Thoracic aorta (tissue), 2 donors: ENCODE data around the gene SOX9. TPM values are rescaled to one million over a fixed set of nuclear protein-coding genes. Genes with fewer than 3 reads are reported as not detected.

ENCODE experiments used
- ATAC-seq: fragments of 150-250 bp; one replicate; pipeline ENCODE4 v1.8.0; 2017; ENCODE audit warnings: low read depth; ENCODE audit not compliant: insufficient number of reproducible peaks, low FRiP score
- DNase-seq: peaks from one replicate; pipeline ENCODE4 v3.0.0-alpha.2; 2020; ENCODE audit warnings: low spot score
- H3K27ac ChIP-seq, 2 donors: fragments of 200-600 bp; sonication (generic); 1 replicate in 1 of 2; 2 replicates in 1 of 2; pipeline ENCODE4 v1.5.1; 2016; ENCODE audit warnings: mild to moderate bottlenecking in 2 of 2, moderate library complexity in 2 of 2
- H3K27me3 ChIP-seq: fragments of 200-600 bp; sonication (generic); replicated peaks from 2 replicates; pipeline ENCODE4 v1.6.0; 2016; ENCODE audit warnings: mild to moderate bottlenecking; ENCODE audit not compliant: insufficient read depth
- H3K36me3 ChIP-seq: fragments of 200-600 bp; sonication (generic); one replicate; pipeline ENCODE4 v1.5.1; 2016
- H3K4me1 ChIP-seq, 2 donors: fragments of 200-600 bp; sonication (generic); 1 replicate in 1 of 2; 2 replicates in 1 of 2; pipeline versions ENCODE4 v1.5.1 to v1.6.0; 2016; ENCODE audit warnings: low read depth in 2 of 2, mild to moderate bottlenecking in 1 of 2; ENCODE audit not compliant: control insufficient read depth in 1 of 2
- H3K4me3 ChIP-seq: fragments of 200-600 bp; sonication (generic); 2 replicates; pipeline ENCODE4 v1.5.1; 2016; ENCODE audit warnings: mild to moderate bottlenecking
- H3K9me3 ChIP-seq: fragments of 200-600 bp; sonication (generic); 2 replicates; pipeline ENCODE4 v1.5.1; 2016
- CTCF ChIP-seq: fragments of 200-600 bp; sonication (generic); IDR thresholded peaks from one replicate; pipeline ENCODE4 v1.5.1; 2019; ENCODE audit warnings: antibody characterized with exemption
- total RNA-seq, 2 donors: library from RNA; depleted of rRNA; stranded (reverse); fragments of >200 nt; gene quantifications; one replicate each; pipeline versions ENCODE4 v1.1.0 to v1.2.3, GENCODE V29; 2016

Gene SOX9
- total RNA-seq, 2 donors from 2014 or later: 1.2 to 3.6 TPM

GRCh38 chr17:72167593-72167992 lies 46.8 kb downstream of the SOX9 start:
- Histone ChIP-seq H3K36me3 (no peaks in the 10 kb centered on the region), H3K27ac (no peak overlapping the region), H3K27me3 (no peaks in the 10 kb centered on the region), H3K4me3 (no peak overlapping the region), H3K9me3 (no peaks in the 10 kb centered on the region), H3K4me1 (no peaks in the 10 kb centered on the region)
- ATAC-seq (no peak), DNase-seq (no peak)
- no peak for TF ChIP-seq CTCF

- Histone ChIP-seq H3K36me3 (no peaks in the 10 kb centered on the region), H3K27ac (no peak overlapping the region), H3K4me1 (no peaks in the 10 kb centered on the region), H3K9me3 (no peaks in the 10 kb centered on the region), H3K27me3 (no peaks in the 10 kb centered on the region), H3K4me3 (no peak overlapping the region)
- TF ChIP-seq CTCF: no peak
- DNase-seq (no peak), ATAC-seq (no peak)
Measured at GRCh38 chr17:72169823-72170222, 49.0 kb downstream of the SOX9 start.

DNA sequence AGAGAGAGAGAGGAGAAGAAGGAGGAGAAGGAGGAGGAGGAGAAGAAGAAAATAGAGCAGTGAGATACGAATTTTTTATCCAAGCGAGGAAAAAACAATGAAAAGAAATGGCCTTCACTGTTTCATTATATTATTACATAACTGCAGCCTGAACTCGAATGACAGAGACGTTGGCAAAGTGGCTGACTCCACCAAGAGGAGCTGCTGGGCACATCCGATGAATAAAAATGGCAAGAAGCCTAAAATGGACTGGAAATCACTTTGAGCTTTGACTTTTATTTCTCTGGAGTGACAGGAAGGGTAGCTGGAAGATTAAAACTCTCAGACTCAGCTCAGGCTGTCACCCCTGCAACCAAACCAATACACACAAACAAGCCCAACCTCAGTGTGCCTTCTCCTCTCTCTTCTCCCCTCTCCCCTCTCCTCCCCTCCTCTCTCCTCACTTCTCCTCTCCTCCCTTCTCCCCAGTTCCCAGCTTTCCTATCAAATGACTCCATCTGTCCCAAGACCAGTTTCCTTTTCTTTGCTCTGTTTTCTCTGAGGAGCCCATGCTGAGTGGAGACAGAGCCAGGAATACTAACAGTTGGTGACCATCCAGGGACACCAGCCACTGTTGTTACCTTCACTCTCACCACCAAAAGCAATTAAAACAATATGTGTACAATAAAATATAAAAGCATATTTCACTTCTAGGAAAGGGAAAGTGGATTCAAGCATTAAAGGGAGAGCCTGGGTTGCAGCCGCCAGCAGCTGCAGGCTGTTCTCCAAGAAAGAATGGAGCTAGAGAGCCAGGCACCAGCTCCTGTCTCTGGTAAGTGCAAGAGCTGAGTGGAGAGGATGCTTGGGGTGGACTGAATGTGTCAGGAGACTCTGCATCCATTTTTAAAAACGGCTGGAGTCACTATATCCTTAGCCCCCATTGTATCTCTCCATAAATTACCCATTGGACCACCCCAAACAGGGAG lies 51.2 kb downstream of the SOX9 start:
- no peak for TF ChIP-seq CTCF
- Histone ChIP-seq H3K9me3 (no peaks in the 10 kb centered on the region), H3K27me3 (no peaks in the 10 kb centered on the region), H3K4me1 (no peaks in the 10 kb centered on the region), H3K36me3 (no peaks in the 10 kb centered on the region), H3K4me3 (no peak overlapping the region), H3K27ac (no peak overlapping the region)
- DNase-seq (no peak), ATAC-seq (no peak)

DNA sequence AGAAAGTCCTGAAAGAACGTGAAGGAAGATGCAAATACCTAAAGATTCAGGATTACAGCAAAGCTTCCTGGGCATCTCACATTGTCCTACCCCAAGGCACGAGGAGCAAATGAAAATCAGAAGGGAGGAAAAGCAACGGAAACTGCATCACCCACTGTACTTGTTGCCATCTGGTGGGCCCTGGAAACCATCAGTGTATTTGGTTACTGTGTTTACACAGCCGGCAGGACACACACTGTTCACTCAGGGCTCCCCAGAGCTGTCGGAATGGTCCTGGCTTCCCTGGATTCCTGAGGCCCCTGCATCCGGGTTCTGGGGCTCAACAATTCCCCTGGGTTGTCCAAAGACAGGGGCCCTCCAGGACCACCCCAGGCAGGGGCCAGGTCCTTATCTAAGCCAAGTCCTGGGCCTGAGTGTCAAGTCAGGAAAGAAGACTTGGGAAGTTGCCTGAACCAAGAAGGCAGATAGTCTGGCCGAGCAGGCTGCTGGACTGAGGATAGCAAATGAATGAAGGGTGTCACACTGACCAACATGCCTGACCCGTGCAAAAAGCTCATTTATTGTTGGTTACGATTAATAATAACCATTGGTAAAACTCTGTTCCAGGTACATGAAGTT lies 52.8 kb downstream of the SOX9 start:
- DNase-seq (no peak), ATAC-seq (no peak)
- Histone ChIP-seq H3K9me3 (no peaks in the 10 kb centered on the region), H3K4me3 (no peak overlapping the region), H3K27ac (no peak overlapping the region), H3K4me1 (no peaks in the 10 kb centered on the region), H3K36me3 (no peaks in the 10 kb centered on the region), H3K27me3 (no peaks in the 10 kb centered on the region)
- TF ChIP-seq CTCF: no peak

GRCh38 chr17:72175263-72175662 lies 54.4 kb downstream of the SOX9 start:
- Histone ChIP-seq H3K27me3 (no peaks in the 10 kb centered on the region), H3K36me3 (no peaks in the 10 kb centered on the region), H3K4me3 (no peak overlapping the region), H3K9me3 (no peaks in the 10 kb centered on the region), H3K27ac (no peak overlapping the region), H3K4me1 (no peaks in the 10 kb centered on the region)
- DNase-seq (no peak), ATAC-seq (no peak)
- TF ChIP-seq CTCF: no peak
